ENCODE data around the gene SEC23IP. TPM values are rescaled to one million over a fixed set of nuclear protein-coding genes. Genes with fewer than 3 reads are reported as not detected.

SEC23IP gene
- total RNA-seq, 4 donors from 2014 or later = 15.4 to 51.3 (median 31.1) TPM

DNA sequence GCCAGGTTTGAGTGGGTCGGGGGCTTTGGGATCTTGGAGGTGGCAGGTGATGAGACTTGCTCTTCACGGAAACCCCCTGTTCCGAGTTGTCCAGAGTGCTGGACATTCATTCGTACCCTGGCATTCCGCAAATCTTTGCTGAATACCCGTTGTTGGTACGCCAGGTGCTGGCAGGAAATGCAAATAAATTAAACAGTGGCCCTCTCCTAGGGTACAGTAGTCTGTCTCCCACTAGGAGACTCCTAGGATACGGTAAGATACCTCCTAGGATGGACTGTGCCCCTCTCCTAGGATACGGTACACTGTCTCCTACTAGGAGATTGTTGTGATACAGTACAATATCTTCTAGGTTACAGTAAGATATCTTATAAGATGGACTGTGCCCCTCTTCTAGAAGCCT lies 544 bp downstream of the SEC23IP start:
- H3K4me3 ChIP-seq = peak overlapping the region; percentile 91 to 97
- peaks cover 19 to 56% (median 24%) of the 10 kb centered on the region in 3 donors for H3K4me1 ChIP-seq
- H3K27ac ChIP-seq = peak overlapping the region; percentile 90 to 95 (median 92)
- no peaks in the 10 kb centered on the region for H3K27me3 ChIP-seq
- H3K36me3 ChIP-seq = peaks cover 0 to 8% of the 10 kb centered on the region in 2 donors
- H3K9me3 ChIP-seq = no peaks in the 10 kb centered on the region
- 0 to 2% methylated on average over 2 to 4 of the region's 9 CpGs for WGBS, 2 donors (ENCODE audit: low coverage in 1 of 2)
- no peak for TF ChIP-seq POLR2A (IDR thresholded peaks at IDR 0.05)
- no peak for TF ChIP-seq EP300 (IDR thresholded peaks at IDR 0.05)
- TF ChIP-seq, protein P1, sequence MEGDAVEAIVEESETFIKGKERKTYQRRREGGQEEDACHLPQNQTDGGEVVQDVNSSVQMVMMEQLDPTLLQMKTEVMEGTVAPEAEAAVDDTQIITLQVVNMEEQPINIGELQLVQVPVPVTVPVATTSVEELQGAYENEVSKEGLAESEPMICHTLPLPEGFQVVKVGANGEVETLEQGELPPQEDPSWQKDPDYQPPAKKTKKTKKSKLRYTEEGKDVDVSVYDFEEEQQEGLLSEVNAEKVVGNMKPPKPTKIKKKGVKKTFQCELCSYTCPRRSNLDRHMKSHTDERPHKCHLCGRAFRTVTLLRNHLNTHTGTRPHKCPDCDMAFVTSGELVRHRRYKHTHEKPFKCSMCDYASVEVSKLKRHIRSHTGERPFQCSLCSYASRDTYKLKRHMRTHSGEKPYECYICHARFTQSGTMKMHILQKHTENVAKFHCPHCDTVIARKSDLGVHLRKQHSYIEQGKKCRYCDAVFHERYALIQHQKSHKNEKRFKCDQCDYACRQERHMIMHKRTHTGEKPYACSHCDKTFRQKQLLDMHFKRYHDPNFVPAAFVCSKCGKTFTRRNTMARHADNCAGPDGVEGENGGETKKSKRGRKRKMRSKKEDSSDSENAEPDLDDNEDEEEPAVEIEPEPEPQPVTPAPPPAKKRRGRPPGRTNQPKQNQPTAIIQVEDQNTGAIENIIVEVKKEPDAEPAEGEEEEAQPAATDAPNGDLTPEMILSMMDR (IDR thresholded peaks at IDR 0.05) = no peak
- no peak for TF ChIP-seq POLR2AphosphoS5 (IDR thresholded peaks at IDR 0.05)
- ATAC-seq = no peak

GRCh38 chr10:119893845-119894427 lies 1.4 kb downstream of the SEC23IP start:
- peaks cover 3 to 17% of the 10 kb centered on the region in 2 donors for H3K36me3 ChIP-seq
- H3K4me3 ChIP-seq = peak overlapping the region in 1 of 2 donors; percentile 91
- H3K4me1 ChIP-seq = peaks cover 19 to 65% (median 24%) of the 10 kb centered on the region in 3 donors
- ATAC-seq = no peak
- H3K9me3 ChIP-seq = no peaks in the 10 kb centered on the region
- no peak for TF ChIP-seq POLR2A (IDR thresholded peaks at IDR 0.05)
- TF ChIP-seq EP300 (IDR thresholded peaks at IDR 0.05) = no peak
- TF ChIP-seq POLR2AphosphoS5 (IDR thresholded peaks at IDR 0.05) = no peak
- H3K27ac ChIP-seq = no peak overlapping the region
- 69 to 87% methylated on average over 3 of the region's 3 CpGs for WGBS, 2 donors (ENCODE audit: low coverage in 1 of 2)
- no peaks in the 10 kb centered on the region for H3K27me3 ChIP-seq

DNA sequence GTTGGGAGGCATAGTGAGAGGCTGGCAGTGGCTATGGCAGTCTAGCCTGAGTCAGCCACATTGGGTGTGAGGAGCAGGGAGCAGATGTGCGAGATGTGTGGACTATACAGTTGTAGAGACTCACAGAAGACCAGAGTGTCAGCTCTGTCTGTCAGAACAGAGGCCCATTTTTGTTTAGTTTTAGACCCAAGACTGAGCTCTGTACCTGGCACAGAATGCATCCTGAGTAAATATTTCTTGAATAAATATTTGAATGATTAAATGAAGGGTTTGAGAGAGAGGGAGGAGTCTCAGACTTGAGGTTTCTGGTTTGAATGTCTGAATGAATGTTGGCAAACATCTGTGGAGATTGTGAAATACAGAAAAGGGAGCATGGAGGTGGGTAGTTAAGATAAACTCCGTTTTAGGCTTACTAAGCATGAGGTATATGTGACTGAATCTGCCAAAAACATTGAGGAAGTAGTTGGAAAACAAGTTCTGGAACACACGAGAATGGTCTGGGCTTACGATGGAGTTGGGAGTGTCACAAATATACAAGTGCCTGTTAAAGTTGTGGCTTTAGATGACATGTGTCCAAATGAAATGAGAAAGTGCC lies 3.6 kb downstream of the SEC23IP start:
- Histone ChIP-seq H3K4me1 (peaks cover 19 to 82% (median 31%) of the 10 kb centered on the region in 3 donors), H3K9me3 (no peaks in the 10 kb centered on the region), H3K36me3 (peaks cover 3 to 28% of the 10 kb centered on the region in 2 donors), H3K4me3 (no peak overlapping the region), H3K27ac (peak overlapping the region; percentile 39 to 68 (median 60)), H3K27me3 (no peaks in the 10 kb centered on the region)
- WGBS, 2 donors (ENCODE audit: low coverage in 1 of 2) = 10 to 23% methylated on average over 3 to 4 of the region's 4 CpGs
- peak; percentile 71 for TF ChIP-seq POLR2AphosphoS5 (IDR thresholded peaks at IDR 0.05)
- TF ChIP-seq, protein P1 (IDR thresholded peaks at IDR 0.05) = no peak
- peak; percentile 11 for ATAC-seq

GRCh38 chr10:119896937-119897770 lies 4.6 kb downstream of the SEC23IP start:
- Histone ChIP-seq H3K4me1 (peaks cover 19 to 76% (median 31%) of the 10 kb centered on the region in 3 donors), H3K4me3 (no peak overlapping the region), H3K9me3 (no peaks in the 10 kb centered on the region), H3K27ac (peak overlapping the region; percentile 21 to 68 (median 49)), H3K27me3 (no peaks in the 10 kb centered on the region), H3K36me3 (peaks cover 3 to 28% of the 10 kb centered on the region in 2 donors)
- 52 to 60% methylated on average over 9 of the region's 9 CpGs for WGBS, 2 donors (ENCODE audit: low coverage in 1 of 2)
- TF ChIP-seq POLR2AphosphoS5 (IDR thresholded peaks at IDR 0.05) (peak; percentile 25), EP300 (IDR thresholded peaks at IDR 0.05) (no peak)
- no peak for ATAC-seq

DNA sequence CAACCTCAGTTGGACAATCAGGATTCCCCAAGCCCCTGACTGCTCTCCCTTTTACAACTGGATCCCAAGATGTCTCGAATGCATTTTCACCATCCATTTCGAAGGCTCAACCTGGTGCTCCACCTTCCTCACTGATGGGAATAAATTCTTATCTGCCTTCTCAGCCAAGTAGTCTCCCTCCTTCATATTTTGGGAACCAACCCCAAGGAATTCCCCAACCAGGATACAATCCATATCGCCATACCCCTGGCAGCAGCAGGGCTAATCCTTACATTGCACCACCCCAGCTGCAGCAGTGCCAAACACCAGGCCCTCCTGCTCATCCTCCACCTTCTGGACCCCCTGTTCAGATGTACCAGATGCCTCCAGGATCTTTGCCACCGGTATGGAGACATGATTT lies 6.0 kb downstream of the SEC23IP start:
- peaks cover 16 to 69% (median 29%) of the 10 kb centered on the region in 3 donors for H3K4me1 ChIP-seq
- WGBS, 2 donors (ENCODE audit: low coverage in 1 of 2) = 92 to 96% methylated on average over 3 to 4 of the region's 4 CpGs
- H3K27ac ChIP-seq = no peak overlapping the region
- ATAC-seq = no peak
- no peaks in the 10 kb centered on the region for H3K27me3 ChIP-seq
- TF ChIP-seq, protein P1 (IDR thresholded peaks at IDR 0.05) = no peak
- TF ChIP-seq POLR2AphosphoS5 (IDR thresholded peaks at IDR 0.05) (no peak), POLR2A (IDR thresholded peaks at IDR 0.05) (no peak), EP300 (IDR thresholded peaks at IDR 0.05) (no peak)
- H3K4me3 ChIP-seq = no peak overlapping the region
- peaks cover 3 to 43% of the 10 kb centered on the region in 2 donors for H3K36me3 ChIP-seq
- H3K9me3 ChIP-seq = no peaks in the 10 kb centered on the region
